HG03095 (cell line): ENCODE results near the gene ZNF846.
"Not testable (repeated sequence)": the region's sequence is repeated elsewhere in the genome, so short reads cannot be mapped to it uniquely, and the experiment has no call there.

Experiments used
- ATAC-seq: cut with Tn5 transposase; IDR thresholded peaks from one replicate; pipeline ENCODE4 v1.9.1; 2021; ENCODE audit warnings: moderate library complexity; ENCODE audit not compliant: unreplicated experiment

The ZNF846 gene

DNA sequence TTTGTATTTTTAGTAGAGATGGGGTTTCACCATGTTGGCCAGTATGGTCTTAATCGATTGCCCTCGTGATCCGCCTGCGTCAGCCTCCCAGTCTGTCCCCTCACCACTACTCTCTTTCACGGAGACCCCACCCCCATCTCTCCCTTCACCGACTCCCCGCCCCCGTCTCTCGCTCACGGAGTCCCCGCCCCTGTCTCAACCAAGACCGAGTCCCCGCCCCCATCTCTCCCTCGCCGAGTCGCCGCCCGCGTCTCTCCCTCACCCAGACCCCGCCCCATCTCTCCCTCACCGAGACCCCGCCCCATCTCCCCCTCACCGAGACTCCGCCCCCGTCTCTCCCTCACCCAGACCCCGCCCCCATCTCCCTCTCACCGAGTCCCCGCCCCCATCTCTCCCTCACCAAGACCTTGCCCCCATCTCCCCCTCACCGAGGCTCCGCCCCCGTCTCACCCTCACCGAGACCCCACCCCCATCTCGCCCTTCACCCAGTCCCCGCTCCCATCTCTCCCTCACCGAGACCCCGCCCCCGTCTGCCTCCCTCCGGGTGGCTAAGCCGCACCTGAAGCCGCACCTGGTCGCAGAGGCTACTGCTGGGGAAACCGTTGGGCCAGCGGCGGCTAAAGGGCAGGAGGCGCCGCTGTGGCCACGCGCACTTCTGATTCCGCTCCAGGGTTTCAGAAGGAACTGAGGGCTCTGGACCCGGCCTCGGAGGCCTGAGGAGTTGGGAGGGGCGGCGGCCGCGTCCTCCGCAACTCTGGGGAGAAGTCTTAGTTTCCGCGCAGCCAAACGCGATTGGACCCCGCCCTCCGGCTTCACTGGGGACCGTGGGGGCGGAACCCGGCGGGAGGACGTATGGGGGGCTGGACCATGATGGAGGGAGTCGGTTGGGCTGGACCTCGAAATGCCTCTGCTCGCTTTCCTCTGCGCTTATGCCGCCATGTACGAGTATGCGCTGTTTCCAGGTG is 17.1 kb upstream of the ZNF846 start:
- ATAC-seq = peak; percentile 60

DNA sequence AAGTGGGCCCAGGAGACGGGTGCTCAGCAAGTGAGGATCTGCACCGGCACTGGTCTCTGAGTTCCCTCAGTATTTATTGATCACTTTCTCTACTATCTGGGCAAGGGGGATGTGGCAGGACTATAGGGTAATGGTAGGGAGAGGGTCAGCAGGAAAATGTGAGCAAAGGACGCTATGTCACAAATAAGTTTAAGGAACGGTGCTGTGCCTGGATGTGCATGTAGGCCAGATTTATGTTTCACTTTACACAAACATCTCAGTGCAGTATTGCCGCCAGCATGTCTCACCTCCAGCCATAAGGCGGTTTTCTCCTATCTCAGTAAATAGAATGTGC is 15.6 kb upstream of the ZNF846 start:
- ATAC-seq = not testable (repeated sequence)

DNA sequence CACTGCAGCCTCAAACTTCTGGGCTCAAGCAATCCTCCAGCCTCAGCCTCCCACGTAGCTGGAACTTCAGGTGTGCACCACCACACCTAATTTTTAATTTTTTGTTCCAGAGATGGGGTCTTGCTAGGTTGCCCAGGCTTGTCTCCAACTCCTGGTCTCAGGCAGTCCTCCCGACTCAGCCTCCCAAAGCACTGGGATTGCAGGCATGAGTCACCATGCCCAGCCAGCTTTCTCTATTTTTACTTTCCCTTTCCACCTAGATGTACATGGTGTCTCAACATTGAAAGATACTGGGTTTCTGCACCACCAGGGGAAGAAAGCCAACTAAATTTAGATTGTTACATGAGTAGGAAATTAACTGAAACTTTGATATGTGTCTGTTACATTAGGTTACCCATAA is 13.8 kb upstream of the ZNF846 start:
- ATAC-seq = no peak

DNA sequence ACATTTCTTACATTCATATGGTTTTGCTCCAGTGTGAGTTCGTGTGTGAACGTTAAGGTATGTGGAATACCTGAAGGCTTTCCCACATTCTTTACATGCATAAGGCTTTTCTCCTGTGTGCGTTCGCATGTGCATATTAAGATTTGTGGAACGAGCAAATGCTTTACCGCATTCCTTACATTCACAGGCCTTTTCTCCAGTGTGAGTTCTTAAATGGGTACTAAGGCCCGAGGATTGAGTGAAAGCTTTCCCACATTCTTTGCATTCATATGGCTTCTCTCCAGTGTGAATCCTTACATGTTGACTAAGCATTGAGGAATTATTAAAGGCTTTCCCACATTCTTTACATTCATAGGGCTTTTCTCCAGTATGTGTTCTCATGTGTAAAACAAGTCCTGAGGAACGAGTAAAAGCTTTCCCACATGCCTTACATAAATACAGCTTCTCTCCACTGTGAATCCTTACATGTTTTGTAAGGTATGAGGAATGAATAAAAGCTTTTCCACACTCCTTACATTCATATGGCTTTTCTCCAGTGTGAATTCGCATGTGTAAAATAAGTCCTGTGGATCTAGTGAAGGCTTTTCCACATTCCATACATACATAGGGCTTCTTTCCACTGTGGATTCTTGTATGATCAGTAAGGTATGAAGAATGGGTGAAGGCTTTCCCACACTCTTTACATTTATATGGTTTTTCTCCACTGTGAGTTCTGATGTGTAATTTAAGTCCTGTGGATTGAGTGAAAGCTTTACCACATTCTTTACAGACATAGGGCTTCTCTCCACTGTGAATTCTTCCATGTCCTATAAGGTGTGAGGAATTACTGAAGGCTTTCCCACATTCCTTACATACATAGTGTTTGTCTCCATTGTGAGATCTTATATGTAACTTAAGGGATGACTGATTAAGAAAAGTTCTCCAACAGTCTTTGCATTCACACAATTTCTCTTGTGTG is 10.7 kb downstream of the ZNF846 start:
- no peak for ATAC-seq

DNA sequence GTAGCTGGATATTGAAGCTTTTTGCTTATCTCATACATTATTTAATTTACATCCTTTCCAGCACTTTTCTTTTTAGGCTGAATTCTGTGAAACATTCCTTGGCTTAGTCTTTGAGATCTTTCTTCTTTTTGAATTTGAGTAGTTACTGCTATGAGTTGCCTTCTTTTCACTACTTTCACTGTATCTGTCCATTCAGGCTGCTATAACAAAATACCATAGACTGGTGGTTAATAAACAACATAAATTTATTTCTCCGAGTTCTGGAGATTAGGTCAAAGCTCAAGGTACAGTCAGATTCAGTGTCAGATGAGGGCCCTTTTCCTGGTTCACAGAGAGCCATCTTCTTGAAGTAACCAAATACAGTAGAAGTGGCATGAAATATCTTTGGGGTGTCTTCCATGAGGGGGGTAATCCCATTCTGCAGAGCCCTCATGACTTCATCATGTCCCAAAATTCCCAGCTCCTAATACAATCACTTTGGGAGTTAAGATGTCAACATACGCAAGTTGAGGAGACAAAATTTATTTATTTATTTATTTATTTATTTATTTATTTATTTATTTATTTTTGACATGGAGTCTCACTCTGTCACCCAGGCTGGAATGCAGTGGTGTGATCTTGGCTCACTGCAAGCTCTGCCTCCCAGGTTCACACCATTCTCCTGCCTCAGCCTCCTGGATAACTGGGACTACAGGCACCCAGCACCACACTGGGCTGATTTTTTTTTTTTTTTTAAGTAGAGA is 15.7 kb downstream of the ZNF846 start:
- ATAC-seq = no peak

DNA sequence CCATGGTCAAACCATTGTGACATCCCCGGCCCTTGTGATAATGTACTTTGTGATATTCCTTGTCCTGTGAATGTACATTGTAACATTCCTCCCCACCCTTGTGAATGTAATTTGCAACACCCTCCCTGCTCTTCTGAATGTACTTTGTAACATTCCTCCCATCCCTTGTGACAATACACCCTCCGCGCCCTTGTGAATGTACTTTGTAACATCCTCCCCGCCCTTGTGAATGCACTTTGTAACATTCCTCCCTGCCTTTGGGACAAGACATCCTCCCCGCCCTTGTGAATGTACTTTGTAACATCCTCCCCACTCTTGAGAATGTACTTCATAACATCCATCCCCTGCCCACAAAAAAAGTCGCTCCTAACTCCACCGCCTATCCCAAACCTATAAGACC is 17.1 kb downstream of the ZNF846 start:
- no peak for ATAC-seq

DNA sequence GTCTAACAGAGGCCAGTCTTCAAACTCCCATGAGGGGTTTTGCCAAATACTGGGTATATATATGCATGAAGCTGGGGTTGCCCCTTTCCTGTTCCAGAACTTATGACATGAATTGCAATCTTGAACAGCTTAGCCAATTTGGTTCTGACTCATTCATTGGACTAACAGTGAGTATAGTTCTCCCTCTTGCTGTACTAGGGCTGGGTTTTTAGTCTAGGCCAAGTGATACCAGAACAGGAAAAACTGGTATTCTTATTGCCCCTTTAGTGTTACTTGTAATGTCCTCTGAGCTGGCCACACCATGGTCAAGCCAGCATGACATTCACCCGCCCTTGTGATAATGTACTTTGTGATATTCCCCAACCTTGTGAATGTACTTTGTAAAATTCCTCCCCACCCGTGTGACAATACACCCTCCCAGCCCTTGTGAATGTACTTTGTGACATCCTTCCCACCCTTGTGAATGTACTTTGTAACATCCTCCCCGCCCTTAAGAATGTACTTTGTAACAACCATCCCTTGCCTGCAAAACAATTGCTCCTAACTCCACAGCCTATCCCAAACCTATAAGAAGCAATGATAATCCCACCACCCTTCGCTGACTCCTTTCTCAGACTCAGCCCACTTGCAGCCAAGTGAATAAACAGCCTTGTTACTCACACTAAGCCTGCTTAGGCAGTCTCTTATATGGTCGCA is 26.9 kb downstream of the ZNF846 start:
- no peak for ATAC-seq

DNA sequence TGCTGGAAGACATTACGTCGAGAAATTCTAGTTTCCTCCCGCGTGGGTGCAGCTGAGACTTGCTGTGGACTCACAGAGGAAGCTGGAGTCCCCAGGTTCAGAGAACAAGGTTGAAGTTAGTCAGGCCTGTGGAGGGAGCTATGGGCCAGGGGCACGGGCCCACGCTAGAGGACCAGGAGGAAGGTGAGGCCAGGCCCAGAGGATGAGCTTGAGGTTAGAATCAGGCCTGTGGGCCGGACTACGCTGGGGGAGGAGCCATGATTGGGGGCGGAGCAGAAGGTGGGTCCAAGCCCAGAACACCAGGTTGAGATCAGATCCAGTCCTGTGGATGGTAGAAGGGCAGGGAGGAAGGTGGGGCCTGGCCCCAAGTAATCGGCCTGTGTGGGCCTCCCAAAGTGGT is 32.6 kb downstream of the ZNF846 start:
- no peak for ATAC-seq

DNA sequence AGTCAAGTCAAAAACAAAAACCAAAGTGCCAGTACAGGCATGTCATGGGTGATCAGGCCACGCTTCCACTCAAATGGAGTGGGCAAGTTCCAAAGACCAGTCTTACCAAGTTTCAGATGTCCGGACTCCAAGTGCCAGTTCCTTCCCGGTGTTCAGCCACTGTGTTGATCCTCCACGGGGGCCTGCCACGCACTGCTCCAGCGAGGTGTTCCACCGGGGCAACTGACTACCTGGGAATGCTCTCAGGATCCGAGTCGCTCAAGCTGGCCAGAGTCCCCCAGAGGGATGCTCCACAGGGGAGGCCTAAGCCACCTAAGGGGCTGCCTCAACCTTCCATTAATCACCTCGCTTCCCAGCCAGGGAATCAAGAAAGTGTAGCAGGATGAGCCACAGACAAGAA is 38.5 kb downstream of the ZNF846 start:
- ATAC-seq = not testable (repeated sequence)

DNA sequence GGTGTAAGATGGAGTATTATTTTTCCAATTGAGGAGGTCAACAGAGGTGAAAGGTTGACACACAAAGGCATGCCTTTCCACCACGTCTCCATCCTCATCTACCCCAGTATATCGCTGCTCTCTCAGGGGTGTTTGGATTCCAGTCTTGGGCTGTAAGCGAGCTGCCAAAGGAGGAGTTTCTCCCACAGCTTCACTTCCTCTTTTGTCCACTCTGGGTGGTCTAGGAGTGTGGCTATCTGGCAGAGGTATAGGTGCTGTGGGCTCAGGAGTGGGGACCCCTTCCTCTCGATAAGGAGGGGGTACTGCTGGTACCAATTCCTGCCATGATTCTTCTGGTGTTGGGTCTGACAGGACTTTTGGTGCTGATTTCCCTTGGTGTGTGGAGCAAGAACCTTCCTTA is 39.4 kb downstream of the ZNF846 start:
- no peak for ATAC-seq

DNA sequence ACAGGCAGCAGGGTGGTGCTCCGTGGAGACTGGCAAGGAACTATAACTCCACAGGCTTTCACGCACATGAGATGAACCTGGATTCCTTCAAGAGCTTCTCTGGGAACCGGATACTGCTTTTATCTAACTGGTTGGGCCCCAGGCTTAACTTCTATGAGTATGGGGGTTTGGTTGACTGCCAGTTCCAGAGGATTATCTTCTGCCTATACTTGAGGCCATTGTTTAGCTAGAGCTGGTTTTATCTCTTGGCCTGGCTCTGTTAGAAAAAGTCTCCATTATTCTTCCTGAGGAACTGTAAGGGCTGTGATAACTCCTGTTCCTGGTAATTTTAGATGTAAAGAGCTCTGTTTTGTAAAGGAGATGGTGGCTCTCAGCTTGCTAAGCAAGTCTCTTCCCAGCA is 40.9 kb downstream of the ZNF846 start:
- no peak for ATAC-seq

DNA sequence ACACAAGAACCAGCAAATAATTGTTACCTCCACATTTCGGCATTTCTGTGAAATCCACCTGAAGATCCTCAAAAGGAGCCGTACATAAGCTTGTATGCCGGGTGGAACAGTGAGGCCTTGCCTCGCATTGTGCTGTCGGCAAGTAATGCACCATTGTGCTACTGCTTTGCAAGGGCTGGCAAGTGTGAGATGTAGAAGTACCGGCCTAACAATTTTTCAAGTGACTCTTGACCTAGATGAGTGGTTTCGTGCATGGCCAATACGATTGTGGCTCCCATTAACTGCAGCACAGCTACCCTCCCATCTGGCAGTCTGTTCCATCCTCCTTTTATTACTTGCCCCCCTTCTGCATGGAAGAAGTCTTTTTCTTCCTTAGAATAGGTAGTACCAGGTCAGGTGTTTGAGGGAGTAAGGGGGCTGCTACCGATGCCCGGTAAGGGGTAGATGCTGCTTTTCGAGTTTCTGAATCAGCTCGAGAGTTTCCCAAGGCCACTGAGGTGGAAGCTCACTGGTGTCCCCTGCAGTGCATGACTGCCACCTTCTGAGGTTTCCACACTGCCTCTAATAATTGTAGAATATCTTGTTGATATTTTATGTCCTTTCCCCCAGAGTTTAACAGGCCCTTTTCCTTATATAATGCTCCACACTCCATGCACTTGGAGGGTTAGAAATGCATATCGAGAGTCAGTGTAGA is 42.9 kb downstream of the ZNF846 start:
- not testable (repeated sequence) for ATAC-seq

DNA sequence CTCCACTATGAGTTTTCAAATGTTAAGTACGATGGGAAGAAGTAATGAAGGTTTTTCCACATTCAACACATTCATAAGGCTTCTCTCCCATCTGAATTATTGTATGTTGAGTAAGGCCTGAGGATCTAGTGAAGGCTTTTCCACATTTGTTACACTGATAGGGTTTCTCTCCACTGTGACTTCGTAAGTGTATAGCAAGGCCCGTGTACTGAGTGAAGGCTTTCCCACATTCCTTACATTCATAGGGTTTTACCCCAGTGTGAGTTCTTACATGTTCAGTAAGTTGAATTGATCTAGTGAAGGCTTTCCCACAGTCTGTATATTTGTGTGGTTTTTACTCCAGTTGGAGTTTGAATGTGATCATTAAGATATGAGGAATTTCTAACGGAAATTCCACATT is 44.4 kb downstream of the ZNF846 start:
- ATAC-seq = no peak

DNA sequence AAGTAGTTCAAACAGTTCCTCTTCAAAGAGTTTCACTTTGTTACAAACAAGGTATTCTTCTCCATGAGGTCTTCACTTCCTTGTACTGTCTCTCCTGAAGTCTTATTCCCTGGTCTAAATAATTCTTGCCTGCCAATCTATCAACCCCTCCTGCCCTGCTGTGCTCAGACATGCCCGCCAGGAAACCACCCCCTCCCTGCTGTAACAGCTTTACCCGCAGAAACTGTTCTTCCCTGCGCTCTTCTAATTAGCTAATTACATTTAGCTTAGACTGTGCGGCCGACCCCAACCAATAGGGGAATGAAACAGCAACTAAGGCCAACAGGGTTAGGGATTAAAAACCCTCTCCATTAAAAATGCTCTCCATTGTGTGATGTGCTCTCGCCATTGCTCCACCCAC is 46.7 kb downstream of the ZNF846 start:
- ATAC-seq = no peak

DNA sequence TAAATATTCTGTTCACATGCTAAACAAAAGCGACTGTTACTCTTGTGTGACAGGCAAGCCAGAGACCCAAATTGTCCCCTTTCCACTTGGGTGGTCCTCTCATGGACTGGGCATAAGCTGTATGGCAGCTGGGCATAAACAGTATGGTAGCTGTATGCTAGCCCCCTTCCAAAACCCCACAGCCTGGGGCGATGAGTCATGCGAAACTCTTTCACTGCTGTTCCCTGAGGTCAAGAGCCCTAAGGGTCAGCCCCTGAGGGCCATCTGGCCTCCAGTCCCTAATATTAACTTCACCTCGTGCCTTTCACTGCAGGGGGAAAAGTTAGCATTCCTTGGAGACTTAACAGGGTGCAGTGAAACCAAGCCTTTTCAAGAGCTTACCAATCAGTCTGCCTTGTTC is 48.0 kb downstream of the ZNF846 start:
- ATAC-seq = no peak

DNA sequence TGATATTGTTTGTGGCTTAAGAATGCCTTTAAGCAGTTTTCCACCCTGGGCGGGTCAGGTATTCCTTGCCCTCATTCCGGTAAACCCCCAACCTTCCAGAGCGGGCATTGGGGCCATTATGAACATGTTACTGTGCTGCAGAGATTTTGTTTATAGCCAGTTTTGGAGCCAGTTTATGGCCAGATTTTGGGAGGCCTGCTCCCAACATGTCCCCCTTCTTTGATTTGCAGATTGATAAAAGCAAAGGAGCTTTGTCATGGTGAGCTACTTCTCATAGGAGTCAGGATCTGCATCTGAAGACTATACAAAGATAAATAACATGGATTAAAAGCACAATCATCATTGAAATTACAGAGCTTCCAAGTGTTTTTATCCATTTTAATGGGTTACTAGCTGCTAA is 56.7 kb downstream of the ZNF846 start:
- ATAC-seq = no peak

DNA sequence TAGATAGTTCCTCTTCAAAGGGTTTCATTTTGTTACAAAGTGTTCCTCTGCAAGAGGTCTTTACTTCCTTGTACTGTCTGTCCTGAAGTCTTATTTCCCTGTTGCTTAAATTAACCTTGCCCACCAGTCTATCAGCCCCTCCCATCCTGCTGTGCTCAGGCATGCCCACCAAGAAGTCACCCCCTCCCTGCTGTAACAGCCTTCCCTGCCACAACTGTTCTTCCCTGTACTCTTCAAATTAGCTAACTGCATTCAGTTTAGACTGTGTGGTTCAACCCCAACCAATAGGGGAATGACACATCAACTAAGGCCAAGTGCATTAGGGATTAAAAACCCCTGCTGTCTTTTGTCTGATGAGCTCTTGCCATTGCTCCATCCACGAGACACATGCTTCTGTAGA is 59.2 kb downstream of the ZNF846 start:
- ATAC-seq = no peak

DNA sequence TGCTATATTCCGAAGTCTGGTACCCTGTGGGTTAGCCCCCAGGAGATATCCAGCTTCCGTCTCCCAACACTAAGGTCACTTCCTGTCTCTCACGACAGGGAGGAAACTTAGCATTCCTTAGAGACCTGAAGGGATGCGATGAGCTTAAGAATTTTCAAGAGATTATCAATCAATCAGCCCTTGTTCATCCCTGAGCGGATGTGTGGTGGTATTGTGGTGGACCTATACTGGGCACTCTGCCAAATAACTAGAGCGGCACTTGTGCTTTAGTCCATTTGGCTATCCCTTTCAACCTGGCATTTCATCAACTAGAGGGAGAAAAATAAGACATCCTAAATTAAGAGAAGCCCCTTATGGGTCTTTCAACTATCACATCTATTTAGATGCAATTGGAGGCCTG is 62.7 kb downstream of the ZNF846 start:
- ATAC-seq = no peak

DNA sequence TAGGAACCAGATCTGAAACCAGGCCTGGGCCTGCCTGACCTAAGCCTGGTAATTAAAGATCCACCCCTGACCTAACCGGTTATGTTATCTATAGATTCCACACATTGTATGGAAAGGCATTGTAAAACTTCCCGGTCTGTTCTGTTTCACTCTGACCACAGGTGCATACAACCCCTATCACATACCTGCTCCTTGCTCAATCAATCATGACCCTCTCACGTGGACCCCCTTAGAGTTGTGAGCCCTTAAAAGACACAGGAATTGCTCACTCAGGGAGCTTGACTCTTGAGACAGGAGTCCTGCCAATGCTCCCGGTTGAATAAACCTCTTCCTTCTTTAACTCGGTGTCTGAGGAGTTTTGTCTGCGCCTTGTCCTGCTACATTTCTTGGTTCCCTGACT is 66.4 kb downstream of the ZNF846 start:
- ATAC-seq = no peak
